Activated naive CD4-positive, alpha-beta T cell treated with anti-CD3 and anti-CD28 coated beads, Interleukin-2, amount 50 U/mL, for 24 hours (primary cell): ENCODE data around the gene ALKBH1.
"Not testable (repeated sequence)": the region's sequence is repeated elsewhere in the genome, so short reads cannot be mapped to it uniquely, and the experiment has no call there.

Source experiments
- H3K27ac Mint-ChIP-seq: one replicate; pipeline ENCODE4 v1.8.0; 2021; ENCODE audit warnings: mild to moderate bottlenecking, mixed read lengths
- H3K27me3 Mint-ChIP-seq: one replicate; pipeline ENCODE4 v1.8.0; 2021; ENCODE audit warnings: mixed read lengths
- H3K36me3 Mint-ChIP-seq: one replicate; pipeline ENCODE4 v1.8.0; 2021; ENCODE audit warnings: mixed read lengths
- H3K4me1 Mint-ChIP-seq: one replicate; pipeline ENCODE4 v1.8.0; 2021; ENCODE audit warnings: mixed read lengths
- H3K4me3 Mint-ChIP-seq: one replicate; pipeline ENCODE4 v1.8.0; 2021; ENCODE audit warnings: mild to moderate bottlenecking, mixed read lengths
- H3K9me3 Mint-ChIP-seq: one replicate; pipeline ENCODE4 v1.8.0; 2021; ENCODE audit warnings: mixed read lengths

ALKBH1 gene

DNA sequence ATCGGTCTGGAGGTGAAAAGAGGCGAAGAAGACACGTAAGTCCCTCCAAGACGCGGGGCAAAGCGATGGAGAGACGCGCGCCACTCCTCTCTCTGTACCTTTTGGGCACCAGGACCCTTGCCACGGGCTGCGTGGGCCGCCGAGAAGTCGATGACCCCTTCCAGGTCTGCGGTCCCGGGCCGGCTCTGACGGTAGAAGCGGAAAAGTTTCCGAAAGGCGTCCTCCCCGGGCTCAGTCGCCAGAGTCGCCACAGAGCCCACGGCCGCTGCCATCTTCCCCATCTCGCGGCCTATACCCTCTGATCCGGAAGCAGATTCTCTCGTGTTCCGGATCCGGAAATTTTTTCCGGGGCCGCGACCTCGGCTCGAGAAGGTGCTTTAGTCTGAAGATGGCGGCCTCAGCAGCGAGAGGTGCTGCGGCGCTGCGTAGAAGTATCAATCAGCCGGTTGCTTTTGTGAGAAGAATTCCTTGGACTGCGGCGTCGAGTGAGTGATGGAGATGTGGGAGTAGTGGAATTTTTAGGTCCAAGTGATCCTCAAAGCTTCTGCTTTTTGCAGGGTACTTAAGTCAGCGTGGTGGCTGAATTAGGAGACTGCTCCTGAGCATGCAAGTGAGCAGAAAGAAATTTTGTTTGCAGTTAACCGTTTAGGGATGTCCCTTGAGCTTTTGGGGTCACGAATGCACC lies at the start of gene ALKBH1, which contains the start of gene SLIRP:
Gene ALKBH1 (minus strand): TSS at position 300 of the 685 bp plus-strand sequence. CDS start 19 bp downstream, at position 281.
Gene SLIRP (plus strand): TSS at position 380 of the 685 bp plus-strand sequence. CDS start 9 bp downstream, at position 389.
- peaks cover 16% of the 10 kb centered on the region for H3K36me3 Mint-ChIP-seq
- peak within 1 kb of the TSS; percentile 97 for H3K4me3 Mint-ChIP-seq
- H3K4me1 Mint-ChIP-seq: peaks cover 46% of the 10 kb centered on the region
- H3K27ac Mint-ChIP-seq: peak within 1 kb of the TSS; percentile 99
- H3K9me3 Mint-ChIP-seq: no peaks in the 10 kb centered on the region
- no peaks in the 10 kb centered on the region for H3K27me3 Mint-ChIP-seq

DNA sequence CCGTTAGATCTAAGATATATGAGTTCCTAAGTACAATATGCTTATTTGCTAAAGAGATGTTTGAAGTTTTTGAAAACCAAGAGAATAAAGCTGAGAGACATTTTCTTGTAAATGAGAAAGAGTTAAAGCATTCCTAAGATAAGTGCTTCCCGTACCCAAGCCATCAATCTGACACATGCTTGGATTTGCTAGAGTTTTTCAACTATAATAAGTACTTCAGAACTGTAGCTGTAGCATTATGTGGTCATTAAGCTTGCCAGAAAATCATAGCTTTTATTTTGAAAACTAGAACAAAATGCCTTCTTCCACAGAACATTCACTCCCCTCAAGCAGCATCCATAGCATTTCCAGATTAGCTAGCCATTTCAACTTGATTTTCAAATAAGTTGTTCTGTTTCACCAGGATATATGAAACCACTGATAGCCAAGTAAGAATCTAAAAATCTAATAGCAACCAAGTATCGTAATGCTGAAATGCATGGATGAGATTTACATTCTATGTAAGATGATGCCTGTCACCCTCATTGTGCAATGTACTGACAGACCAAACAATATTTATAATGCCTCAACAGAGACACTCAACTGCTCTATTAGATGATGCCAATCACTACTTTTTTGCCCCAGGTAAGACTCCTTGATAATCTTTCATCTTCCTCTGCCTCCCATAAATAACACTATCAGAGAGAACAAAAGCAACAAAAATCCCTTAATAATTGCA lies 45.1 kb upstream of the ALKBH1 start:
- peaks cover 16% of the 10 kb centered on the region for H3K36me3 Mint-ChIP-seq
- no peaks in the 10 kb centered on the region for H3K9me3 Mint-ChIP-seq
- H3K27me3 Mint-ChIP-seq: no peaks in the 10 kb centered on the region
- peaks cover 52% of the 10 kb centered on the region for H3K4me1 Mint-ChIP-seq
- H3K27ac Mint-ChIP-seq: peak overlapping the region; percentile 53
- H3K4me3 Mint-ChIP-seq: no peak overlapping the region

DNA sequence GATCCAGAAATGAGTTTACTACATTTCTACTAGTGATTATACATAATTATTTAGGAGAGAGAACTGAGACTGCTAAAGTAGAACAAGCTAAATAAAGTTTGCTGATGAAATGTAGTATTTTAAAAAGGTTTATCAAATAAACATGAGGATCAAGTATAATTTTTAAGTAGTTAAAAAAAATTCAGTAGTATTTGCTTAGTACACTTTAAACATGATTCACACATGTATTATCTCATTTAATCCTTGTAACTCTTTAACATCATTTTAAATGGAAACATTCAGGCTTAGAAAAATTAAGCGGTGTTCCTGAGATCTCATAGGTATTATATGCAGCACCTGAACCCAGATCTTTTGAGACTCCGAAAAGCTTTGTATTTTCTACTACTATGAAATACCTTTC lies 44.4 kb upstream of the ALKBH1 start:
- Mint-ChIP-seq H3K27me3 (no peaks in the 10 kb centered on the region), H3K4me1 (peaks cover 45% of the 10 kb centered on the region), H3K27ac (no peak overlapping the region), H3K4me3 (no peak overlapping the region), H3K9me3 (no peaks in the 10 kb centered on the region), H3K36me3 (peaks cover 16% of the 10 kb centered on the region)

DNA sequence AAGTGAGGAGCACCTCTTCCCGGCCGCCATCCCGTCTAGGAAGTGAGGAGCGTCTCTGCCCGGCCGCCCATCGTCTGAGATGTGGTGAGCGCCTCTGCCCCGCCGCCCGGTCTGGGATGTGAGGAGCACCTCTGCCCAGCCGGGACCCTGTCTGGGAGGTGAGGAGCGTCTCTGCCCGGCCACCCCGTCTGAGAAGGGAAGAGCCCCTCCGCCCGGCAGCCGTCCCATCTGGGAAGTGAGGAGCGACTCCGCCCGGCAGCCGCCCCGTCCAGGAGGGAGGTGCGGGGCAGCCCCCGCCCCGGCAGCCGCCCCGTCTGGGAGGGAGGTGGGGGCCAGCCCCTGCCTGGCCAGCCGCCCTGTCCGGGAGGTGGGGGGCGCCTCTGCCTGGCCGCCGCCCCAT lies 39.6 kb upstream of the ALKBH1 start:
- H3K27ac Mint-ChIP-seq: not testable (repeated sequence)

GRCh38 chr14:77746064-77746702 lies 38.4 kb upstream of the ALKBH1 start:
- Mint-ChIP-seq H3K36me3 (peaks cover 18% of the 10 kb centered on the region), H3K4me1 (peaks cover 39% of the 10 kb centered on the region)

More for the DNA sequence above, 39.6 kb upstream of the ALKBH1 start:
- peaks cover 15% of the 10 kb centered on the region for H3K36me3 Mint-ChIP-seq
- not testable (repeated sequence) for H3K27me3 Mint-ChIP-seq, H3K4me3 Mint-ChIP-seq, H3K9me3 Mint-ChIP-seq
- peaks cover 35% of the 10 kb centered on the region for H3K4me1 Mint-ChIP-seq

GRCh38 chr14:77741438-77741837 lies 33.6 kb upstream of the ALKBH1 start:
- Mint-ChIP-seq H3K36me3 (peaks cover 15% of the 10 kb centered on the region), H3K27ac (peak overlapping the region; percentile 73), H3K4me3 (no peak overlapping the region), H3K4me1 (peaks cover 38% of the 10 kb centered on the region), H3K9me3 (no peaks in the 10 kb centered on the region), H3K27me3 (no peaks in the 10 kb centered on the region)

More at GRCh38 chr14:77746064-77746702, 38.4 kb upstream of the ALKBH1 start:
- H3K27me3 Mint-ChIP-seq: no peaks in the 10 kb centered on the region
- no peak overlapping the region for H3K4me3 Mint-ChIP-seq
- H3K9me3 Mint-ChIP-seq: no peaks in the 10 kb centered on the region
- no peak overlapping the region for H3K27ac Mint-ChIP-seq

- H3K27ac Mint-ChIP-seq: peak overlapping the region; percentile 46
- H3K4me1 Mint-ChIP-seq: peaks cover 26% of the 10 kb centered on the region
- H3K9me3 Mint-ChIP-seq: no peaks in the 10 kb centered on the region
- H3K4me3 Mint-ChIP-seq: no peak overlapping the region
- H3K27me3 Mint-ChIP-seq: no peaks in the 10 kb centered on the region
- peaks cover 10% of the 10 kb centered on the region for H3K36me3 Mint-ChIP-seq
Observed at GRCh38 chr14:77738559-77739250, 30.9 kb upstream of the ALKBH1 start.

- H3K9me3 Mint-ChIP-seq: no peaks in the 10 kb centered on the region
- H3K27me3 Mint-ChIP-seq: no peaks in the 10 kb centered on the region
- H3K4me3 Mint-ChIP-seq: no peak overlapping the region
- peak overlapping the region; percentile 78 for H3K27ac Mint-ChIP-seq
- H3K36me3 Mint-ChIP-seq: peaks cover 17% of the 10 kb centered on the region
- H3K4me1 Mint-ChIP-seq: peaks cover 7% of the 10 kb centered on the region
Observed at GRCh38 chr14:77730976-77731497, 23.2 kb upstream of the ALKBH1 start.

DNA sequence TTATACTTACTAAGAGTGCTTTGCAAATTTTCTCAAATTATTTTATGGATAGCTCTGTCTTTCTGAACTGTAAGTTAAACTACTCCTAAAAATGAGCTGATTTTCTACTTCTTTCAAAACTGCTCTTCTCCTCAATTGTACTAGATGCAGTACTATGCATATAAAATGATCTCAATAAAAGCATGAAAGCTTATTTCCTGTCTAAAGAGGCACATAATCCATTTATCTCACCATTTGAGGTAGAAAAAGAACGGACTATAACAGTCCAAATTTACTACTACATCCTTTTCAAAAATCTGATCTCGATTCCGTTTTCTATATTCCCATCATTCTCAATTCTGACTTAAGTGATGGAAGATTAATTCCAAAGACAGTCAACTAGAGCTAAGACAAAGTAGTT lies 14.5 kb upstream of the ALKBH1 start:
- no peak overlapping the region for H3K4me3 Mint-ChIP-seq
- H3K27ac Mint-ChIP-seq: peak overlapping the region; percentile 81
- H3K36me3 Mint-ChIP-seq: peaks cover 23% of the 10 kb centered on the region
- H3K27me3 Mint-ChIP-seq: no peaks in the 10 kb centered on the region
- no peaks in the 10 kb centered on the region for H3K9me3 Mint-ChIP-seq
- H3K4me1 Mint-ChIP-seq: no peaks in the 10 kb centered on the region

- H3K36me3 Mint-ChIP-seq: peaks cover 22% of the 10 kb centered on the region
- H3K4me1 Mint-ChIP-seq: no peaks in the 10 kb centered on the region
- H3K27me3 Mint-ChIP-seq: no peaks in the 10 kb centered on the region
- no peaks in the 10 kb centered on the region for H3K9me3 Mint-ChIP-seq
- H3K27ac Mint-ChIP-seq: no peak overlapping the region
- no peak overlapping the region for H3K4me3 Mint-ChIP-seq
Observed at GRCh38 chr14:77721437-77721836, 13.6 kb upstream of the ALKBH1 start.

DNA sequence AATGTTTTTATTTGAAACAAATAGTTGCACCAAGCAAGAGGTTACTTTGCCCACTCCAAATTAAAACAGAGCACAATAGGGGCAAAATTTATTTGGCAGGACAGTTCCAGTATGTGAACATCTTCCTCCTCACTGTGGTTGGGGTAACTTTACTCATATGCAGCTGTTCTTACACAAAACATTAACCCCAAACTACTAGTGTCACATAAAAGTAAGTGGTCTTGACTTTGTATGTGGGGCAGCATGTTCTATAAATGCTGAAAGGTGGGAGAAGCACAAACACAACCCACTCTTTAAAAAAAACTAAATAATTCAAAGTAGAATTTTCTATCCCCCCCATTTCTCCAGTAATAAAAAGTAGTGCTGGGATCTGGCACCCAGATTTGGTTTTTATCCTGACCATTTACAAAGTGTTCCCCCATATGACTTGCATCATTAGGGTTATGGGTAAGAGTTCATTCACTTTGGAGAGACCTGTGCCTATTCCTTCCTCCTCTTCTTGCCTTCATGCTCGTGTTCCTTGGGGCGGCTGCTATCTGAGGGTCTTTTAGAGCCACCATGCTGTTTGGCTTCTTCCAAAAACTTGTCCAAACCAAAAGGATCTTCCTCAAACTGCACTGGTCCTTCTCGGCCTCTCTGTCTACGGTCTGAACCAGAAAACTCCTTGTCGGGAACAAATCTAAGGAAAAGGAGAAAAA lies 9.9 kb upstream of the ALKBH1 start:
- H3K4me1 Mint-ChIP-seq: peaks cover 18% of the 10 kb centered on the region
- H3K36me3 Mint-ChIP-seq: peaks cover 29% of the 10 kb centered on the region
- H3K27me3 Mint-ChIP-seq: no peaks in the 10 kb centered on the region
- H3K4me3 Mint-ChIP-seq: no peak overlapping the region
- no peaks in the 10 kb centered on the region for H3K9me3 Mint-ChIP-seq
- peak overlapping the region; percentile 14 for H3K27ac Mint-ChIP-seq

DNA sequence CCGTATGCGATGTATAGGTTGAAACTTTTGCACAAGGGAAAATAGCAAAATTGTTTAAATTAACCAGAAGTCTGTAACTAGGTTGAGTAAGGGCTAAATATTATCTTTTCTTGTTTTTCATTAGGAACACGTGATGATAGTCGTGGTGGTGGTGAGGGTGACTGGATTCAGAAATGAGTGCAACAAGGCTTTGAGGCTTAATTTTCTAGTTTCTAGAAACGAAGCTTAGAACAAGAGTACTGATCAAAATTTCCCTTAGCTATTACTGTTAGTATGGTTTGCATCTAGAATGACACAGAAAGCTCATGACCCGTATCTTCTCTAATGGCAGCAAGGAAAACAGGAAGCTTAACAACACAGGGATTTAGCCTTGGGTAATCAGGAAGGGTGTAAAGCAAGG lies 7.1 kb upstream of the ALKBH1 start:
- peaks cover 27% of the 10 kb centered on the region for H3K4me1 Mint-ChIP-seq
- H3K27ac Mint-ChIP-seq: peak overlapping the region; percentile 97
- H3K36me3 Mint-ChIP-seq: peaks cover 21% of the 10 kb centered on the region
- H3K4me3 Mint-ChIP-seq: no peak overlapping the region
- no peaks in the 10 kb centered on the region for H3K9me3 Mint-ChIP-seq
- no peaks in the 10 kb centered on the region for H3K27me3 Mint-ChIP-seq

GRCh38 chr14:77710364-77710763 lies 2.5 kb upstream of the ALKBH1 start:
- Mint-ChIP-seq H3K27me3 (no peaks in the 10 kb centered on the region), H3K36me3 (peaks cover 23% of the 10 kb centered on the region), H3K4me3 (peak overlapping the region; percentile 97), H3K27ac (no peak overlapping the region), H3K4me1 (peaks cover 53% of the 10 kb centered on the region), H3K9me3 (no peaks in the 10 kb centered on the region)

- H3K4me3 Mint-ChIP-seq: peak overlapping the region; percentile 97
- peaks cover 49% of the 10 kb centered on the region for H3K4me1 Mint-ChIP-seq
- peaks cover 16% of the 10 kb centered on the region for H3K36me3 Mint-ChIP-seq
- peak overlapping the region; percentile 99 for H3K27ac Mint-ChIP-seq
- no peaks in the 10 kb centered on the region for H3K9me3 Mint-ChIP-seq
- H3K27me3 Mint-ChIP-seq: no peaks in the 10 kb centered on the region
Observed at GRCh38 chr14:77709412-77709811, 1.6 kb upstream of the ALKBH1 start.

- Mint-ChIP-seq H3K9me3 (no peaks in the 10 kb centered on the region), H3K36me3 (peaks cover 16% of the 10 kb centered on the region), H3K27me3 (no peaks in the 10 kb centered on the region), H3K4me3 (peak overlapping the region; percentile 97), H3K27ac (peak overlapping the region; percentile 99), H3K4me1 (peaks cover 49% of the 10 kb centered on the region)
Observed at GRCh38 chr14:77708749-77709148, 926 bp upstream of the ALKBH1 start.
